VCaP (cell line): ENCODE measurements around the gene IFNA10.
"Not testable (repeated sequence)": the region's sequence is repeated elsewhere in the genome, so short reads cannot be mapped to it uniquely, and the experiment has no call there.

Experiments used
- H3K27ac ChIP-seq: fragments of 450-650 bp; 2 replicates; pipeline ENCODE4 v1.5.1; 2017
- CTCF ChIP-seq: fragments of 450-650 bp; conservative IDR thresholded peaks from 2 replicates; pipeline ENCODE4 v1.5.1; 2017; ENCODE audit warnings: mild to moderate bottlenecking, moderate library complexity

IFNA10 gene

GRCh38 chr9:21210311-21210710 is 3.4 kb upstream of the IFNA10 start:
- no peak overlapping the region for H3K27ac ChIP-seq
- TF ChIP-seq CTCF = no peak

GRCh38 chr9:21205204-21205603 is 1.7 kb downstream of the IFNA10 start:
- H3K27ac ChIP-seq = no peak overlapping the region
- no peak for TF ChIP-seq CTCF

- H3K27ac ChIP-seq = not testable (repeated sequence)
These were observed 4.8 kb downstream of the IFNA10 start, which contains the start of gene IFNA7 for GRCh38 chr9:21202105-21202504. Gene IFNA7 (minus strand): TSS chr9:21202205. CDS start chr9:21202165, 40 bp downstream.

- H3K27ac ChIP-seq = not testable (repeated sequence)
- peak; percentile 65 for TF ChIP-seq CTCF
These were observed 11.8 kb downstream of the IFNA10 start for GRCh38 chr9:21194867-21195776.

- H3K27ac ChIP-seq = not testable (repeated sequence)
These were observed 19.5 kb downstream of the IFNA10 start, which contains the start of gene IFNA4 for GRCh38 chr9:21187487-21187886. Gene IFNA4 (minus strand): TSS chr9:21187587. CDS start chr9:21187531, 56 bp downstream.

- peak; percentile 41 for TF ChIP-seq CTCF
- not testable (repeated sequence) for H3K27ac ChIP-seq
These were observed 23.9 kb downstream of the IFNA10 start for GRCh38 chr9:21182810-21183736.

- no peak for TF ChIP-seq CTCF
- no peak overlapping the region for H3K27ac ChIP-seq
These were observed 32.3 kb downstream of the IFNA10 start for GRCh38 chr9:21174671-21175070.

GRCh38 chr9:21172156-21172555 is 34.8 kb downstream of the IFNA10 start:
- TF ChIP-seq CTCF = no peak
- H3K27ac ChIP-seq = no peak overlapping the region
